Peyer's patch (tissue), 4 donors: ENCODE data around the gene AGBL4. TPM values are rescaled to one million over a fixed set of nuclear protein-coding genes. Genes with fewer than 3 reads are reported as not detected.
"Not testable (repeated sequence)": the region's sequence is repeated elsewhere in the genome, so short reads cannot be mapped to it uniquely, and the experiment has no call there.

ENCODE experiments used
- DNase-seq, 3 donors: peaks; one replicate each; pipeline ENCODE4 v3.0.0-alpha.2; 2017 to 2019
- H3K27ac ChIP-seq, 4 donors: fragments of 200-600 bp; sonication (generic); one replicate each; pipeline ENCODE4 v1.5.1; 2016 to 2019
- H3K27me3 ChIP-seq, 2 donors: fragments of 200-600 bp; sonication (generic); one replicate each; pipeline ENCODE4 v1.5.1; 2019
- H3K36me3 ChIP-seq, 3 donors: fragments of 200-600 bp; sonication (generic); one replicate each; pipeline ENCODE4 v1.5.1; 2016 to 2019
- H3K4me1 ChIP-seq, 4 donors: fragments of 200-600 bp; sonication (generic); one replicate each; pipeline ENCODE4 v1.5.1; 2016 to 2019
- H3K4me3 ChIP-seq, 4 donors: fragments of 200-600 bp; sonication (generic); 1 replicate in 3 of 4; 2 replicates in 1 of 4; pipeline ENCODE4 v1.5.1; 2016 to 2019; ENCODE audit warnings: mild to moderate bottlenecking in 1 of 4
- H3K9me3 ChIP-seq, 4 donors: fragments of 200-600 bp; sonication (generic); one replicate each; pipeline ENCODE4 v1.5.1; 2016 to 2019; ENCODE audit warnings: mild to moderate bottlenecking in 1 of 4
- POLR2A ChIP-seq, 2 donors: fragments of 450-650 bp; IDR thresholded peaks; one replicate each; pipeline ENCODE4 v1.5.1; 2017; ENCODE audit warnings: antibody characterized with exemption in 2 of 2, mild to moderate bottlenecking in 2 of 2, moderate library complexity in 2 of 2
- total RNA-seq, 4 donors: library from RNA; depleted of rRNA; stranded (reverse); fragments of >200 nt; gene quantifications; one replicate each; pipeline ENCODE4 v1.1.0, GENCODE V29; 2016
- TF ChIP-seq, protein P1 (sequence below), 6 experiments: fragments of 450-650 bp in 4 of 6; fragments of 200-600 bp in 2 of 6; sonication (generic) in 1 of 6; IDR thresholded peaks; one replicate each; pipeline ENCODE4 v1.5.1; 2017 to 2019; ENCODE audit warnings: antibody characterized with exemption in 6 of 6, mild to moderate bottlenecking in 3 of 6, moderate library complexity in 1 of 6

The AGBL4 gene
- total RNA-seq, 4 donors from 2014 or later, result 2.5 TPM; not detected in 3

DNA sequence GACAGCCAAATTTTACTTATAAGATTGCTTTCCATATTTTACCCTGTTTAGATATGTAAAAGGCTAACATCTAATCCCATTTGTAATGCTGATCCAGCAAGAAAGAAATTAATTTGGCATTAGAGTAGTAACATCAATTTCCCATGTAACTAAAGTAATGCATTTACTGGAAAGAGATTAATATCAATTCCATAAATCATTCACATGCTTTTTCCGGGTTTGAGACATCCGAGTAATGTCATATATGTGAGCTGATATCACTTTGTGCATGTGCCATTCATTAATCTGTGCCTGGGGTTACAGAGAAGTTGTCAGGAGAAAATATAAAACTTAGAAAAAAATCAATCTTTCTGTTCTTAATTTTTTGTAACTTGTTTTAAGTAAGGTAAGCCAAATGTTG lies 206.1 kb downstream of the AGBL4 start:
- Histone ChIP-seq H3K36me3 (no peaks in the 10 kb centered on the region), H3K4me1 (no peaks in the 10 kb centered on the region), H3K4me3 (no peak overlapping the region), H3K27ac (no peak overlapping the region), H3K27me3 (no peaks in the 10 kb centered on the region), H3K9me3 (no peaks in the 10 kb centered on the region)
- TF ChIP-seq POLR2A (IDR thresholded peaks at IDR 0.05), result no peak
- TF ChIP-seq, protein P1, sequence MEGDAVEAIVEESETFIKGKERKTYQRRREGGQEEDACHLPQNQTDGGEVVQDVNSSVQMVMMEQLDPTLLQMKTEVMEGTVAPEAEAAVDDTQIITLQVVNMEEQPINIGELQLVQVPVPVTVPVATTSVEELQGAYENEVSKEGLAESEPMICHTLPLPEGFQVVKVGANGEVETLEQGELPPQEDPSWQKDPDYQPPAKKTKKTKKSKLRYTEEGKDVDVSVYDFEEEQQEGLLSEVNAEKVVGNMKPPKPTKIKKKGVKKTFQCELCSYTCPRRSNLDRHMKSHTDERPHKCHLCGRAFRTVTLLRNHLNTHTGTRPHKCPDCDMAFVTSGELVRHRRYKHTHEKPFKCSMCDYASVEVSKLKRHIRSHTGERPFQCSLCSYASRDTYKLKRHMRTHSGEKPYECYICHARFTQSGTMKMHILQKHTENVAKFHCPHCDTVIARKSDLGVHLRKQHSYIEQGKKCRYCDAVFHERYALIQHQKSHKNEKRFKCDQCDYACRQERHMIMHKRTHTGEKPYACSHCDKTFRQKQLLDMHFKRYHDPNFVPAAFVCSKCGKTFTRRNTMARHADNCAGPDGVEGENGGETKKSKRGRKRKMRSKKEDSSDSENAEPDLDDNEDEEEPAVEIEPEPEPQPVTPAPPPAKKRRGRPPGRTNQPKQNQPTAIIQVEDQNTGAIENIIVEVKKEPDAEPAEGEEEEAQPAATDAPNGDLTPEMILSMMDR (IDR thresholded peaks at IDR 0.05), result no peak
- DNase-seq, result no peak

DNA sequence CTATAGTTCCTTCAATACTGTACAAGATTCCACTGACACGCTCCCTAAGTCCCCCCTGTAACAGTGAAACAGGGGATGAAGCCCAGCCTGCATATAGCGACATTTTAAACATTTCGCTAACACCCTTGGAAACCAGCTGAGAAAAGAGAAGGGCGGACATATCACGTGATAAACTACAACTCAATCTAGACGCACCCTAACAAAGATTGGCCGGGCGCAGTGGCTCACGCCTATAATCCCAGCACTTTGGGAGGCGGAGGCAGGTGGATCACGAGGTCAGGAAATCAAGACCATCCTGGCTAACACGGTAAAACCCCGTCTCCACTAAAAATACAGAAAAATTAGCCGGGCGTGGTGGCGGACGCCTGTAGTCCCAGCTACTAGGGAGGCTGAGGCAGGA lies 236.7 kb downstream of the AGBL4 start:
- not testable (repeated sequence) for DNase-seq, H3K4me1 ChIP-seq, H3K4me3 ChIP-seq

DNA sequence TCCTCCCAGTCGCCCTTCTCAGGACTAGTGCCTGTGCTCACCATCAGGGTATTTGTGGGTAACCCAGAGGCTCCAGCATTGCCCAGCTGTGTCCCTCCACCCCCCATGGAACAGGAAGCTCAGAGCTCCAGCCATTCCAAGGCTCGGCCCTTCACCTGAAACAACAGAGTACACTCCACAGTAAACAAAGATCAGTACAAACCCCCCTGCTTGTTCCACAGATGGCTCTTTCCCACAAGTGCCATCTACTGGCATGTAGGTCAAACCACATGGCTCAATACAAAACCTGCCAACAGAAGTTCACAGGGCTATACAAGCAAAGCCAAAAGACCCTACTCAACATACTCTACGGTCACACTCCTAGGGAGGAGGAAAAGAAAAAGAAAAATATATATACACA lies 258.7 kb downstream of the AGBL4 start:
- Histone ChIP-seq H3K9me3 (no peaks in the 10 kb centered on the region), H3K27ac (no peak overlapping the region), H3K36me3 (no peaks in the 10 kb centered on the region), H3K4me3 (no peak overlapping the region), H3K4me1 (no peaks in the 10 kb centered on the region), H3K27me3 (no peaks in the 10 kb centered on the region)
- DNase-seq, result no peak
- TF ChIP-seq POLR2A (IDR thresholded peaks at IDR 0.05), result no peak
- TF ChIP-seq, protein P1 (IDR thresholded peaks at IDR 0.05), result no peak

More for the DNA sequence above, 236.7 kb downstream of the AGBL4 start:
- not testable (repeated sequence) for H3K36me3 ChIP-seq, H3K27ac ChIP-seq, H3K9me3 ChIP-seq, H3K27me3 ChIP-seq

DNA sequence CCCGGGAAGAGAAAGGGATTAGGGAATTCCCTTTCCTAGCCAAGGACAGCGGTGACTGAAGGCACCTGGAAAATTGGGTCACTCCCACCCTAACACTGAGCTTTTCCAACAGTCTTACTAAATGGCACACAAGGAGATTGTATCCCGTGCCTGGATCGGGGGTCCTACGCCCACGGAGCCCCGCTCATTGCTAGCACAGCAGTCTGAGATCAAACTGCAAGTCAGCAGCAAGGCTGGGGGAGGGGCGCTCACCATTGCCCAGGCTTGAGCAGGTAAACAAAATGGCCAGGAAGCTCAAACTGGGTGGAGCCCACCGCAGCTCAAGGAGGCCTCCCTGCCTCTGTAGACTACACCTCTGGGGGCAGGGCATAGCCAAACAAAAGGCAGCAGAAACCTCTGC lies 285.6 kb downstream of the AGBL4 start:
- not testable (repeated sequence) for H3K27me3 ChIP-seq, H3K4me3 ChIP-seq, H3K36me3 ChIP-seq, H3K4me1 ChIP-seq, DNase-seq, H3K27ac ChIP-seq, H3K9me3 ChIP-seq

DNA sequence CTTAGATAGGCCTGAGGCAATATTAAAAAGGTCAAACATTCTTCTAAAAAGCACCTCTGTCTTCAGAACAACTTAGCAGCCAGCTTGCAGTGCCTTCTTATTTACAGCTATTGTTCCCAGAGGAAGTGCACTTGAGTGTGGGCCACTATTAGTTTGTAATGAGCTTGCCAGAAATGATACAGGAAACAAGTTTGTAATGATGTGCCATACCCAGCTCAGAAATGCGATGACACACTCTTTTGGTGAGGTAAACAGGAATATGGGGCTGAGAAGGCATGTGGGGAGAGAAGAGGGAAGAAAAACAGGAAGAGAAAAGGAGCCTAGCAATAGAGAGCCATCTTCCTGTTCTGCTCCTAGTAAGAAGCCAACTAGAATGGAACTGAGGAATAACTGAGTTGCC lies 295.4 kb downstream of the AGBL4 start:
- no peak for DNase-seq
- Histone ChIP-seq H3K27ac (no peak overlapping the region), H3K4me1 (no peaks in the 10 kb centered on the region), H3K9me3 (peaks cover 0 to 11% (median 0%) of the 10 kb centered on the region in 4 donors), H3K4me3 (no peak overlapping the region), H3K36me3 (no peaks in the 10 kb centered on the region), H3K27me3 (no peaks in the 10 kb centered on the region)
- TF ChIP-seq POLR2A (IDR thresholded peaks at IDR 0.05), result no peak
- TF ChIP-seq, protein P1 (IDR thresholded peaks at IDR 0.05), result no peak

DNA sequence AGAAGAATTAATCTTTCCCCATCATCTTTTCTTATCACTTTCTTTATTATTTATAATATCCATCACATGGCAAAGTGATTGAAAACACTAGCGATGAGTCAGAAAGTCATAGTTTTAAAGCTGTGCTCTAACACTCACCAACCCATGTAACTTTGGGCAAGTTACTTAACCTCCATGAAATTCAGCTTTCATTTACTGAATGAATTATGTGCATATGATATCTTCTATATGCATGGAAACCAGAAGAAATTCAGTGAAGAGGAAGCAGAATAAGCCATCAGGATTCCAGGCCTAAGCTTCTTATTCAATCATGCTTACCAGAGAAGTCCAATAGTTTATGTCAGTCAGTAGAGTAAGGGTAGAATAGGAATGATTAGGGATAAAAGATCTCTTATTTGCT lies 300.1 kb downstream of the AGBL4 start:
- Histone ChIP-seq H3K4me3 (no peak overlapping the region), H3K27me3 (no peaks in the 10 kb centered on the region), H3K4me1 (no peaks in the 10 kb centered on the region), H3K9me3 (no peaks in the 10 kb centered on the region), H3K27ac (no peak overlapping the region), H3K36me3 (no peaks in the 10 kb centered on the region)
- no peak for DNase-seq
- TF ChIP-seq, protein P1 (IDR thresholded peaks at IDR 0.05), result no peak
- TF ChIP-seq POLR2A (IDR thresholded peaks at IDR 0.05), result no peak

DNA sequence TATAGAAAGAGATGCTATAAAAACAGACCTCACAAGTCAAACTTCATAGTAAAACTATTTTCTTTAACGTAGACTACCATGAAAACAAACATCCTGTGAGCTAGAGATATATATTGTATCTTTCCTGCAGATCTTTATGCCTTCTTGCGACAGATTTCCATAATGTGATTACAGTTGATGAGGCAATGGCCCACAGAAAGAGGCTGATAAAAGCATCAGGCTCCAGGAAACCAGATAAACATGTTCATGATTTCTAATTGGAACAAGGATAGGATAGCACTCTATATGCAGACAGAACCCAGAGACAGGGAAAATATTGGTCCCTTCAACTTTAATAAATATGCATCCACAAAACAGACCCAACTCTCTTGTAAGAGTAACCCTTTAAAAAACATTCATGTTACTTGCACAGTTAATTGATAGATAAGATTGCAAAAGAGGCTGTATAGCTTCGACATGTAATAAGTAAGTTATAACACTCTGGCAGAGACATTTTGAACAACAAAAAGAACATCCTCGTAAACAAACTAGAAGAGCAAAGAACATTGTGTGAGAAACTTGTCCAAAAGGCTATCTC lies 329.4 kb downstream of the AGBL4 start:
- TF ChIP-seq, protein P1 (IDR thresholded peaks at IDR 0.05), result no peak
- TF ChIP-seq POLR2A (IDR thresholded peaks at IDR 0.05), result no peak
- H3K4me3 ChIP-seq, result no peak overlapping the region
- no peak overlapping the region for H3K27ac ChIP-seq
- H3K4me1 ChIP-seq, result no peaks in the 10 kb centered on the region
- H3K36me3 ChIP-seq, result no peaks in the 10 kb centered on the region
- DNase-seq, result no peak
- no peaks in the 10 kb centered on the region for H3K27me3 ChIP-seq
- no peaks in the 10 kb centered on the region for H3K9me3 ChIP-seq
